NCI-H510A treated with DMSO at 0.1 percent for 48 hours (cell line): Measurements from ENCODE around the gene PARG.
A peak's percentile ranks its signal among the peaks of the same experiment; 100 is the strongest.
"Not testable (repeated sequence)": the region's sequence is repeated elsewhere in the genome, so short reads cannot be mapped to it uniquely, and the experiment has no call there.

Source experiments
- DNase-seq: peaks from one replicate; lab custom pipeline; 2025; lab: John Stamatoyannopoulos, UW

Gene PARG

GRCh38 chr10:49830016-49830415, 111.8 kb downstream of the PARG start:
- DNase-seq: no peak

- DNase-seq: no peak
Measured at GRCh38 chr10:49827297-49827696, 114.5 kb downstream of the PARG start.

GRCh38 chr10:49819234-49819958, 122.4 kb downstream of the PARG start:
- no peak for DNase-seq

- DNase-seq: no peak
Measured at GRCh38 chr10:49817845-49818244, 124.0 kb downstream of the PARG start.

GRCh38 chr10:49803988-49804387, 137.8 kb downstream of the PARG start:
- no peak for DNase-seq

- no peak for DNase-seq
Measured at GRCh38 chr10:49798275-49798674, 143.6 kb downstream of the PARG start.

- DNase-seq: peak; percentile 2
Measured at GRCh38 chr10:49791100-49791499, 150.7 kb downstream of the PARG start.

- DNase-seq: no peak
Measured at GRCh38 chr10:49784681-49785080, 157.1 kb downstream of the PARG start.

GRCh38 chr10:49783645-49784044, 158.2 kb downstream of the PARG start:
- no peak for DNase-seq

- DNase-seq: no peak
Measured at GRCh38 chr10:49781247-49781646, 160.6 kb downstream of the PARG start.

GRCh38 chr10:49778197-49778596, 163.6 kb downstream of the PARG start:
- no peak for DNase-seq

- no peak for DNase-seq
Measured at GRCh38 chr10:49776851-49777250, 165.0 kb downstream of the PARG start.

- no peak for DNase-seq
Measured at GRCh38 chr10:49775014-49775413, 166.8 kb downstream of the PARG start.

GRCh38 chr10:49772944-49773343, 168.9 kb downstream of the PARG start:
- DNase-seq: not testable (repeated sequence)

GRCh38 chr10:49771046-49771445, 170.8 kb downstream of the PARG start:
- not testable (repeated sequence) for DNase-seq

- DNase-seq: no peak
Measured at GRCh38 chr10:49769692-49770091, 172.1 kb downstream of the PARG start.

- no peak for DNase-seq
Measured at GRCh38 chr10:49768731-49769130, 173.1 kb downstream of the PARG start.

GRCh38 chr10:49768329-49768728, 173.5 kb downstream of the PARG start:
- DNase-seq: no peak
